Smooth muscle cell (in vitro differentiated cells): ENCODE results near the gene STAC3. TPM values are rescaled to one million over a fixed set of nuclear protein-coding genes. Genes with fewer than 3 reads are reported as not detected.
A peak's percentile ranks its signal among the peaks of the same experiment; 100 is the strongest.

Experiments used
- DNase-seq: peaks from one replicate; lab custom pipeline; 2025; ENCODE audit not compliant: unreplicated experiment; lab: John Stamatoyannopoulos, UW
- H2AFZ ChIP-seq: fragments of 200-600 bp; sonication (generic); 2 replicates; pipeline ENCODE4 v1.6.0; 2016; ENCODE audit warnings: antibody characterized with exemption, low read depth, mild to moderate bottlenecking
- H3F3A ChIP-seq: fragments of 200-600 bp; sonication (generic); 2 replicates; pipeline ENCODE4 v1.6.0; 2017; ENCODE audit warnings: antibody characterized with exemption, low read depth
- H3K27ac ChIP-seq: fragments of 200-600 bp; sonication (generic); 2 replicates; pipeline ENCODE4 v1.5.1; 2016; ENCODE audit warnings: low read depth, mild to moderate bottlenecking
- H3K27me3 ChIP-seq: fragments of 200-600 bp; sonication (generic); 2 replicates; pipeline ENCODE4 v1.6.1; 2016; ENCODE audit warnings: low read depth, mild to moderate bottlenecking
- H3K36me3 ChIP-seq: fragments of 200-600 bp; sonication (generic); 2 replicates; pipeline ENCODE4 v1.5.1; 2016; ENCODE audit warnings: low read depth
- H3K4me1 ChIP-seq: fragments of 200-600 bp; sonication (generic); 2 replicates; pipeline ENCODE4 v1.5.1; 2016; ENCODE audit warnings: low read depth
- H3K4me2 ChIP-seq: fragments of 200-600 bp; sonication (generic); 2 replicates; pipeline ENCODE4 v1.6.0; 2016; ENCODE audit warnings: mild to moderate bottlenecking
- H3K4me3 ChIP-seq: fragments of 200-600 bp; sonication (generic); 2 replicates; pipeline ENCODE4 v1.5.1; 2016; ENCODE audit warnings: mild to moderate bottlenecking
- H3K79me2 ChIP-seq: fragments of 200-600 bp; sonication (generic); 2 replicates; pipeline ENCODE4 v1.6.0; 2016; ENCODE audit warnings: low read depth, mild to moderate bottlenecking
- H3K9ac ChIP-seq: fragments of 200-600 bp; sonication (generic); 2 replicates; pipeline ENCODE4 v1.6.0; 2016; ENCODE audit warnings: low read depth
- H3K9me3 ChIP-seq: fragments of 200-600 bp; sonication (generic); replicated peaks from 2 replicates; pipeline ENCODE4 v1.5.1; 2016; ENCODE audit warnings: low read depth
- H4K20me1 ChIP-seq: fragments of 200-600 bp; sonication (generic); 2 replicates; pipeline ENCODE4 v1.6.0; 2016; ENCODE audit warnings: low read depth
- CTCF ChIP-seq: fragments of 200-600 bp; sonication (generic); IDR thresholded peaks from 2 replicates; pipeline ENCODE4 v1.5.1; 2017; ENCODE audit warnings: borderline replicate concordance, mild to moderate bottlenecking, antibody characterized with exemption; ENCODE audit not compliant: insufficient read depth, poor library complexity, severe bottlenecking
- WGBS: methylation state at CpG from one replicate; pipeline ENCODE4 v1.1.7; 2016; ENCODE audit warnings: low lambda C conversion rate; 5-methylcytosine and 5-hydroxymethylcytosine counted together
- polyA plus RNA-seq: library from polyadenylated mRNA; unstranded; fragments of >200 nt; fragmentation: Nextera tagmentation; extraction: Ambion mirVana; gene quantifications from 2 replicates; pipeline ENCODE4 v1.2.1, GENCODE V29; 2016
- total RNA-seq: library from RNA; depleted of rRNA; stranded (reverse); fragments of >200 nt; gene quantifications from 2 replicates; pipeline ENCODE4 v1.2.3, GENCODE V29; 2014

STAC3 gene
- total and polyA plus RNA-seq, 2 experiments from 2014 or later = 1.4 TPM; not detected in 1

GRCh38 chr12:57219993-57220754 is 30.8 kb downstream of the STAC3 start:
- H3F3A ChIP-seq = peaks cover 4% of the 10 kb centered on the region
- H3K4me2 ChIP-seq = peak overlapping the region; percentile 68
- no peaks in the 10 kb centered on the region for H3K36me3 ChIP-seq
- no peak for TF ChIP-seq CTCF
- H3K4me3 ChIP-seq = peak overlapping the region; percentile 8
- H3K4me1 ChIP-seq = peaks cover 33% of the 10 kb centered on the region
- H3K27ac ChIP-seq = no peak overlapping the region
- peaks cover 8% of the 10 kb centered on the region for H4K20me1 ChIP-seq
- H2AFZ ChIP-seq = no peak overlapping the region
- H3K9ac ChIP-seq = no peak overlapping the region
- H3K27me3 ChIP-seq = peaks cover 86% of the 10 kb centered on the region
- H3K9me3 ChIP-seq = no peaks in the 10 kb centered on the region
- WGBS = 9% methylated on average over 14 of the region's 38 CpGs
- H3K79me2 ChIP-seq = no peaks in the 10 kb centered on the region
- DNase-seq = no peak

- no peak for TF ChIP-seq CTCF
- Histone ChIP-seq H3K27me3 (peaks cover 85% of the 10 kb centered on the region), H3K27ac (no peak overlapping the region), H3K9ac (no peak overlapping the region), H4K20me1 (peaks cover 16% of the 10 kb centered on the region), H3F3A (peaks cover 8% of the 10 kb centered on the region), H3K4me3 (no peak overlapping the region), H3K9me3 (no peaks in the 10 kb centered on the region), H3K4me1 (peaks cover 33% of the 10 kb centered on the region), H3K36me3 (no peaks in the 10 kb centered on the region), H3K79me2 (no peaks in the 10 kb centered on the region), H3K4me2 (no peak overlapping the region), H2AFZ (no peak overlapping the region)
- WGBS = 42% methylated on average over 13 of the region's 14 CpGs
- DNase-seq = no peak
Measured at GRCh38 chr12:57219205-57219992, 31.6 kb downstream of the STAC3 start.

- Histone ChIP-seq H3F3A (peaks cover 14% of the 10 kb centered on the region), H3K4me3 (no peak overlapping the region), H2AFZ (no peak overlapping the region), H3K9me3 (no peaks in the 10 kb centered on the region), H3K79me2 (no peaks in the 10 kb centered on the region), H4K20me1 (peaks cover 27% of the 10 kb centered on the region), H3K9ac (no peak overlapping the region), H3K4me1 (peaks cover 33% of the 10 kb centered on the region), H3K27ac (no peak overlapping the region), H3K4me2 (no peak overlapping the region), H3K36me3 (no peaks in the 10 kb centered on the region), H3K27me3 (peaks cover 84% of the 10 kb centered on the region)
- WGBS = 53% methylated on average over 5 of the region's 5 CpGs
- no peak for TF ChIP-seq CTCF
- DNase-seq = no peak
Measured at GRCh38 chr12:57218030-57218853, 32.7 kb downstream of the STAC3 start.
